ENCODE data around the gene GOLGA8T.
"Not testable (repeated sequence)": the region's sequence is repeated elsewhere in the genome, so short reads cannot be mapped to it uniquely, and the experiment has no call there.

GOLGA8T gene

DNA sequence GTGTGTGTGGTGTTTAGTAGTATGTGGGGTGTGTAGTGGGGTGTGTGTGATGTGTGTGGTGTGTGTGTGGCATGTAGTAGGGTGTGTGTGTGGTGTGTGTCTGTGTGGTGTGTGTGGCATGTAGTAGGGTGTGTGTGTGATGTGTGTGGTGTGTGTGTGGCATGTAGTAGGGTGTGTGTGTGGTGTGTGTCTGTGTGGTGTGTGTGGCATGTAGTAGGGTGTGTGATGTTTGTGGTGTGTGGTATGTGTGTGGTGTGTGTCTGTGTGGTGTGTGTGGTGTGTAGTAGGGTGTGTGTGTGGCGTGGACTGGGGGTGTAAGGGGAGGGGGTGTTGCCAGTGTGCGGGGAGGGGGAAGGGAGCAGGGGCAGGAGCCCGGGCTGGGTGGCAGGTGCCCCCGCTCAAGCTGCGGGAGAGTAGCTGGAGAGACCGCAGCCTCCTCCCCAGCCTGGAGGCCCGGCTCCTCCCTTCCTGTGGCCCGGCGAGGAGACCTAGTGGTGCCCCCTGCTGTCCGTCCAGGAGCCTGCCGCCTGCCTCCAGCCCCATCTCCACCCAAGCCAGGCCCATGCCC lies 38.3 kb downstream of the GOLGA8T start:
- peak; percentile 72 for DNase-seq (ENCODE audit: low spot score)
- not testable (repeated sequence) for H3K4me1 Mint-ChIP-seq (ENCODE audit: low read depth); H3K36me3 Mint-ChIP-seq (ENCODE audit: low read depth); H3K27me3 Mint-ChIP-seq (ENCODE audit: low read depth); H3K4me3 Mint-ChIP-seq; H3K9me3 Mint-ChIP-seq
- H3K27ac Mint-ChIP-seq = peak overlapping the region; percentile 78

- not testable (repeated sequence) for H3K4me3 Mint-ChIP-seq; H3K4me1 Mint-ChIP-seq (ENCODE audit: low read depth); DNase-seq (ENCODE audit: low spot score); H3K36me3 Mint-ChIP-seq (ENCODE audit: low read depth); H3K27ac Mint-ChIP-seq; H3K27me3 Mint-ChIP-seq (ENCODE audit: low read depth); H3K9me3 Mint-ChIP-seq
These were observed 40.4 kb downstream of the GOLGA8T start for GRCh38 chr15:30175291-30175690.

DNA sequence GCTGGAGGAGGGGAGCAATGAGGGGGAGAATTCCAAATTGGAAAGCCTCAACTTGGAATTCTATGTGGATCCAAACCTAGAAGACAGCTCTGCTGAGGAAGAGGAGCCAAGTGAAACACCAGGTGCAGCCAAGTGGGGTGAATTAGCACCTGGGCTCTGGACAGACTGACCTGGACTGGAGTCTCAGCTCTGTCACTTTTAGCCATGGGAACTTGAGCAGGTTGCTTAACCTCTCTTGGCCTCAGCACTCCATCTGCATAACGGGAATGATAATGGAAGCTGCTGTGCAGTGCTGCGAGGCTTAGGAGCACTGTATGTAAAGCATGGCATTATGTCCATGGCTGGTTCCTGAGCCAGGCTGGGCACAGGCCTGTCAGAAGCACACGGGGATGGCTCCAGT lies 41.8 kb downstream of the GOLGA8T start:
- not testable (repeated sequence) for H3K4me3 Mint-ChIP-seq; DNase-seq (ENCODE audit: low spot score); H3K27me3 Mint-ChIP-seq (ENCODE audit: low read depth); H3K4me1 Mint-ChIP-seq (ENCODE audit: low read depth); H3K27ac Mint-ChIP-seq; H3K9me3 Mint-ChIP-seq; H3K36me3 Mint-ChIP-seq (ENCODE audit: low read depth)

DNA sequence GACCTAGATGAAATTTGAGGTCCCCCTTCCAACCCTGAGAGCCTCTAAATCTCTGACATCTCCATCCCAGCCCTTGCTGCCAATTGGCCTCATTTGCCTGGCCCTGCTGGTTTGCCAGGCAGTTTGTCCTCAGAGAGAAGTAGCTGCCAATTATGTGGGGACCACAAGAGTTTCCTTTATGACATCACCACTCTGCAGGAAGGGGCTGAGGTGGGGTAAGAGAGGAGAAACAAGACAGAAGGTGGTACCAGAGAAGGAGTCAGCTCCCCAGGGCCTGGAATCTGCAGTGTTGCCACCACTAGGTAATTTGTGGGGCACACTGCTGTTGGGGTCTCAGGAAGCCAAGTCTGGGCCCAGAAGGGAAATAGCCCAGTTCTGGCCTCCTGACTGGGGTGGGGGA lies 45.0 kb downstream of the GOLGA8T start:
- H3K27me3 Mint-ChIP-seq (ENCODE audit: low read depth); H3K4me3 Mint-ChIP-seq; H3K4me1 Mint-ChIP-seq (ENCODE audit: low read depth); H3K36me3 Mint-ChIP-seq (ENCODE audit: low read depth); H3K27ac Mint-ChIP-seq; DNase-seq (ENCODE audit: low spot score); H3K9me3 Mint-ChIP-seq: not testable (repeated sequence)

DNA sequence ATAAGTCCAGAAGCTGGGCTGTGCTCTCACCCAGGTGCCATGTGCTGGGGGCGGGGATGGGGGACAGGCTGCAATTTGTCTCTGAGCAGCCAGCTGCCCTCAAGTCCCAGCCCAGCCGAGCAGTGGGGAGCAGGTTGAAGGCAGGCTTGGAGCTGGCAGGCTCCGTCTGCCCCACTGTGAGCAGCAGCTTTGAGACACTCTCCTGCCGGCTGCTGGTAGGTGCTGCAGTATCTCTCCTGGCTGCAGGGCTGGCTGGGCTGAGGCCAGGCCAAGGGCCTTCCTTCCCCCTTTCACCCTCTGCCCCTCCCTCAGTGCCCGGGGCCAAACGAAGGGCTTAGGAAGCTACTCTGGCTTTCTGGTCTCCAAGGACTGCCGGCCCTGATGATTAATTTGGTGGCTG lies 50.6 kb downstream of the GOLGA8T start:
- not testable (repeated sequence) for H3K9me3 Mint-ChIP-seq; H3K27ac Mint-ChIP-seq; H3K27me3 Mint-ChIP-seq (ENCODE audit: low read depth); H3K36me3 Mint-ChIP-seq (ENCODE audit: low read depth); H3K4me3 Mint-ChIP-seq; DNase-seq (ENCODE audit: low spot score); H3K4me1 Mint-ChIP-seq (ENCODE audit: low read depth)

DNA sequence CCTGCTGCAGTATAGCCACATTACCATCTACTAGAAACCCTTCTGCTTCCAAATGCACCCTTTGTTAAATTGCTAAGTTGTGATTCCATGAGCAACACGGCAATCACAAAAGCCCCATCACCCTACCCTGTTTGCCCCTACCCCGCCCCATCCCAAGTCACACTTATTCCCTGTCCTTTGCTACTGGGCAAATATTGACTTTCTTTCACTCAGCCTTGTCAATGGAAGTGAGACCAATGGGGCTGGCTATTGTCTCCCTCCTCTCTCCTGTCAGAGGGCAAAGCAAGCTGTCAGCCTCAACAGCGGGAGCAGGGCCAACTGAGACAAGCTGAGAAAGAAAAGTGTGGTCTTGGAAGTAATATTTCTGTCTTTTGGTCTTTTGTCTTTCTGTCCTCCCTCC lies 52.6 kb downstream of the GOLGA8T start:
- not testable (repeated sequence) for H3K9me3 Mint-ChIP-seq; H3K27ac Mint-ChIP-seq; H3K4me3 Mint-ChIP-seq; H3K36me3 Mint-ChIP-seq (ENCODE audit: low read depth); H3K4me1 Mint-ChIP-seq (ENCODE audit: low read depth); H3K27me3 Mint-ChIP-seq (ENCODE audit: low read depth); DNase-seq (ENCODE audit: low spot score)

DNA sequence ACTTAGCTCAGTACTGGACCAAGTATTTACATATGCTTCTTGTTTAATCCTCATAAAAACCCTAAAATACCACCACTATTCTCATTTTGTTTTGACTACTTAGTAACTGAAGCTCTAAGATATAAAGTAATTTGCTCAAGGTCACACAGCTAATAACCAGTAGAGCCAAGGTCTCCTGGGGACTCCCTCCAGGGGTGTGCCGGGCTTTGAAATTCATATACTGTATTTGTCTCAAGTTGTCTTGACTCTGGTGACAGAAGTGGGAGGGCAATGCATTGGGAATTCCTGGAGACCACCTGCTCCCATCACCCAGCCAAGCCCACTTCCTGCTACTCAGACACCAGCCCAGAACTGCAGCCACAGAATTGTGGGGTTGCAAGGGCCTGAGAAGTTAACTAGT lies 54.9 kb downstream of the GOLGA8T start:
- H3K27me3 Mint-ChIP-seq (ENCODE audit: low read depth); H3K4me3 Mint-ChIP-seq; H3K27ac Mint-ChIP-seq; H3K4me1 Mint-ChIP-seq (ENCODE audit: low read depth); H3K9me3 Mint-ChIP-seq; H3K36me3 Mint-ChIP-seq (ENCODE audit: low read depth); DNase-seq (ENCODE audit: low spot score): not testable (repeated sequence)

- not testable (repeated sequence) for H3K4me3 Mint-ChIP-seq; H3K27ac Mint-ChIP-seq; H3K27me3 Mint-ChIP-seq (ENCODE audit: low read depth)
These were observed 56.3 kb downstream of the GOLGA8T start for GRCh38 chr15:30191143-30191542.

GRCh38 chr15:30191639-30192038 lies 56.8 kb downstream of the GOLGA8T start:
- H3K36me3 Mint-ChIP-seq (ENCODE audit: low read depth); DNase-seq (ENCODE audit: low spot score); H3K9me3 Mint-ChIP-seq; H3K4me3 Mint-ChIP-seq; H3K4me1 Mint-ChIP-seq (ENCODE audit: low read depth); H3K27me3 Mint-ChIP-seq (ENCODE audit: low read depth); H3K27ac Mint-ChIP-seq: not testable (repeated sequence)

More at GRCh38 chr15:30191143-30191542, 56.3 kb downstream of the GOLGA8T start:
- not testable (repeated sequence) for H3K9me3 Mint-ChIP-seq; H3K36me3 Mint-ChIP-seq (ENCODE audit: low read depth); DNase-seq (ENCODE audit: low spot score); H3K4me1 Mint-ChIP-seq (ENCODE audit: low read depth)

- H3K36me3 Mint-ChIP-seq (ENCODE audit: low read depth); H3K9me3 Mint-ChIP-seq; H3K27ac Mint-ChIP-seq; H3K4me1 Mint-ChIP-seq (ENCODE audit: low read depth); DNase-seq (ENCODE audit: low spot score); H3K4me3 Mint-ChIP-seq; H3K27me3 Mint-ChIP-seq (ENCODE audit: low read depth): not testable (repeated sequence)
These were observed 57.4 kb downstream of the GOLGA8T start for GRCh38 chr15:30192119-30192745.

DNA sequence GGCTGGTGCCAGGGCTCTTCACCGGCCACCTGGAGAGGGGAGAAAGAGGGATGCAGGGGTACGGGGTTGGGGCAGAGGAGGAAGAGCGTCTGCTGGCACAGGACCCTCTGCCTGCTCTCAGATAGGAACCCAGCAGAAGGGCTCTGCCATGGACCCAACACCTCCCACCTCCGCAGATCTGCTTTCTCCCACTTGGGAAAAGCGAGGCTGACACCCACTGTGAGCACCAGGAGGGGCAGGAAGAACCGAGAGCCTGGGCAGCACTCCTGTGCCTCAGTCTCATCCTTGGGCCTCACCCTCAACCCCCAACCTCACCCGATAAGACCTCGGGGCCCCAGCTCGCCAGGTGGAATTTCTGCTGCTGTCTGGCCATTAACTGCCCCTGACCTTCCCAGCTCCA lies 58.0 kb downstream of the GOLGA8T start:
- not testable (repeated sequence) for H3K27me3 Mint-ChIP-seq (ENCODE audit: low read depth); H3K4me3 Mint-ChIP-seq; DNase-seq (ENCODE audit: low spot score); H3K27ac Mint-ChIP-seq; H3K9me3 Mint-ChIP-seq; H3K4me1 Mint-ChIP-seq (ENCODE audit: low read depth); H3K36me3 Mint-ChIP-seq (ENCODE audit: low read depth)

Data from T-helper 2 cell treated with Interferon-gamma antibody and Interleukin-4, amounts not matched to agents 5 μg/mL and 100 μg/mL, for 36 hours (primary cell).